ENCODE measurements around the gene GOPC. TPM values are rescaled to one million over a fixed set of nuclear protein-coding genes. Genes with fewer than 3 reads are reported as not detected.

The GOPC gene
- total RNA-seq, 1 experiment from 2014 or later = 18.7 TPM

DNA sequence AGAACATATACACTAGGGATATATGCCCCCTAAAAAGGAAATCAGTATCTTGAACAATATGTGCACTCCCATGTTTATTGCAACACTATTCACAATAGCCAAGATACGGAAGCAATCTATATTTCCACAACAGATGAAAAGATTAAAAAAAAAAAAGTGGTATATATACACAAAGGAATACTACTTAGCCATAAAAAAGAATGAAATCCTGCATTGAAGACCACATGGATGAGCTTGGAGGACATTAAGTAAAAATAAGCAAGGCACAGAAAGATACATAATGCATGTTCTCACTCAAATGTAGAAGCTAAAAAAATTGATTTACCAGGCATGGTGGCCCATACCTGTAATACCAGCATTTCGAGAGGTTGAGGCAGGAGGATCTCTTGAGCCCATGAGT lies 4.6 kb downstream of the GOPC start:
- ATAC-seq (no peak), DNase-seq (ENCODE audit: low spot score) (no peak)
- Mint-ChIP-seq H3K4me1 (peaks cover 13% of the 10 kb centered on the region), H3K27ac (no peak overlapping the region), H3K9me3 (peaks cover 31% of the 10 kb centered on the region), H3K36me3 (peaks cover 42% of the 10 kb centered on the region), H3K27me3 (ENCODE audit: low read depth) (no peaks in the 10 kb centered on the region), H3K4me3 (no peak overlapping the region)
- TF ChIP-seq FOXK1 (CRISPR knock-in tag; IDR thresholded peaks at IDR 0.05) (no peak), FOXJ3 (CRISPR knock-in tag; IDR thresholded peaks at IDR 0.05; ENCODE audit: borderline replicate concordance) (no peak), GTF2I (CRISPR knock-in tag; conservative IDR thresholded peaks at IDR 0.05) (no peak)
- ChIA-PET CTCF (interaction anchor here (0.7 kb wide), 1 partner anchor 148 kb away, joined by 3 read pairs; no protein-coding TSS in a partner anchor), POLR2A (no interaction called here)

DNA sequence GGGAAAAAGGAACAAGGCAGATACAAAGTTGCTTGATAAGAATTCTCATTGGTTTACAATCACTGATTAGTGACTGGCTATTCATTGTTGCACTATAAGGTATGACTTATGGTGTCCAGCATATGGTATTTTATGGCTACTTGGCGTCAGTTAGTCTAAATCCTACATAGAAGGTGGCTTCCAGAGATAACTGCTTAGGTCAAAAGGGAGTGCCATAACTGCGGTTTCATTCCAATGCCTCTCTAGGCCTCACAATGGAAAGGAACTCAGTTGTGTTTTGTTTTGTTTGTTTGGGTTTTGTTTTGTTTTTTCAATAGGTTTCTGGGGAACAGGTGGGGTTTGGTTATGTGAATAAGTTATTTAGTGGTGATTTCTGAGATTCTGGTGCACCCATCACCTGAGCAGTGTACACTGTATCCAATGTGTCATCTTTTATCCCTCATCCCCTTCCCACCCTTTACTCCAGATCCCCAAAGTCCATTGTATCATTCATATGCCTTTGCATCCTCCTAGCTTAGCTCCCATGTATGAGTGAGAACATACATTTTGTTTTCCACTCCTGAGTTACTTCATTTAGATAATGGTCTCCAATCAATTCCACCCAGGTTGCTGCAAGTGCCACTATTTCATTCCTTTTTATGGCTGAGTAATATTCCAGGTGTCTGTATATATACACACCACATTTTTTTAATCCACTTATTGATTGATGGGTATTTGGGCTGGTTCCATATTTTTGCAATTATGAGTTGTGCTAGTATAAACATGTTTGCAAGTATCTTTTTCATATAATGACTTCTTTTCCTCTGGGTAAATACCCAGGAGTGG lies 7.0 kb downstream of the GOPC start:
- Mint-ChIP-seq H3K9me3 (peaks cover 31% of the 10 kb centered on the region), H3K4me1 (0 out of 2 replicates have a peak, but pooled peaks cover 3% of the 10 kb centered on the region), H3K27ac (no peak overlapping the region), H3K36me3 (peaks cover 42% of the 10 kb centered on the region), H3K4me3 (no peak overlapping the region), H3K27me3 (ENCODE audit: low read depth) (no peaks in the 10 kb centered on the region)
- CTCF ChIA-PET = no interaction called here
- ATAC-seq (no peak), DNase-seq (ENCODE audit: low spot score) (no peak)
- POLR2A ChIA-PET = no interaction called here
- TF ChIP-seq TEAD1 (CRISPR knock-in tag; IDR thresholded peaks at IDR 0.05) = no peak
- no peak for TF ChIP-seq NR2C2 (CRISPR knock-in tag; IDR thresholded peaks at IDR 0.05)
- TF ChIP-seq HMGA2 (CRISPR knock-in tag; IDR thresholded peaks at IDR 0.05) = no peak
- TF ChIP-seq, protein P1, sequence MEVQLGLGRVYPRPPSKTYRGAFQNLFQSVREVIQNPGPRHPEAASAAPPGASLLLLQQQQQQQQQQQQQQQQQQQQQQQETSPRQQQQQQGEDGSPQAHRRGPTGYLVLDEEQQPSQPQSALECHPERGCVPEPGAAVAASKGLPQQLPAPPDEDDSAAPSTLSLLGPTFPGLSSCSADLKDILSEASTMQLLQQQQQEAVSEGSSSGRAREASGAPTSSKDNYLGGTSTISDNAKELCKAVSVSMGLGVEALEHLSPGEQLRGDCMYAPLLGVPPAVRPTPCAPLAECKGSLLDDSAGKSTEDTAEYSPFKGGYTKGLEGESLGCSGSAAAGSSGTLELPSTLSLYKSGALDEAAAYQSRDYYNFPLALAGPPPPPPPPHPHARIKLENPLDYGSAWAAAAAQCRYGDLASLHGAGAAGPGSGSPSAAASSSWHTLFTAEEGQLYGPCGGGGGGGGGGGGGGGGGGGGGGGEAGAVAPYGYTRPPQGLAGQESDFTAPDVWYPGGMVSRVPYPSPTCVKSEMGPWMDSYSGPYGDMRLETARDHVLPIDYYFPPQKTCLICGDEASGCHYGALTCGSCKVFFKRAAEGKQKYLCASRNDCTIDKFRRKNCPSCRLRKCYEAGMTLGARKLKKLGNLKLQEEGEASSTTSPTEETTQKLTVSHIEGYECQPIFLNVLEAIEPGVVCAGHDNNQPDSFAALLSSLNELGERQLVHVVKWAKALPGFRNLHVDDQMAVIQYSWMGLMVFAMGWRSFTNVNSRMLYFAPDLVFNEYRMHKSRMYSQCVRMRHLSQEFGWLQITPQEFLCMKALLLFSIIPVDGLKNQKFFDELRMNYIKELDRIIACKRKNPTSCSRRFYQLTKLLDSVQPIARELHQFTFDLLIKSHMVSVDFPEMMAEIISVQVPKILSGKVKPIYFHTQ (CRISPR knock-in tag; IDR thresholded peaks at IDR 0.05) = no peak
- no peak for TF ChIP-seq ZNF138 (CRISPR knock-in tag; conservative IDR thresholded peaks at IDR 0.05)
- TF ChIP-seq IRF2 (CRISPR knock-in tag; IDR thresholded peaks at IDR 0.05; ENCODE audit: borderline replicate concordance, low read depth) = no peak
- TF ChIP-seq, protein P2, sequence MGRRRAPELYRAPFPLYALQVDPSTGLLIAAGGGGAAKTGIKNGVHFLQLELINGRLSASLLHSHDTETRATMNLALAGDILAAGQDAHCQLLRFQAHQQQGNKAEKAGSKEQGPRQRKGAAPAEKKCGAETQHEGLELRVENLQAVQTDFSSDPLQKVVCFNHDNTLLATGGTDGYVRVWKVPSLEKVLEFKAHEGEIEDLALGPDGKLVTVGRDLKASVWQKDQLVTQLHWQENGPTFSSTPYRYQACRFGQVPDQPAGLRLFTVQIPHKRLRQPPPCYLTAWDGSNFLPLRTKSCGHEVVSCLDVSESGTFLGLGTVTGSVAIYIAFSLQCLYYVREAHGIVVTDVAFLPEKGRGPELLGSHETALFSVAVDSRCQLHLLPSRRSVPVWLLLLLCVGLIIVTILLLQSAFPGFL (CRISPR knock-in tag; IDR thresholded peaks at IDR 0.05; ENCODE audit: borderline replicate concordance) = no peak
- no peak for TF ChIP-seq ZNF317 (CRISPR knock-in tag; IDR thresholded peaks at IDR 0.05; ENCODE audit: borderline replicate concordance, low read depth)
- no peak for TF ChIP-seq SP1 (CRISPR knock-in tag; conservative IDR thresholded peaks at IDR 0.05)
- no peak for TF ChIP-seq ESRRA (CRISPR knock-in tag; IDR thresholded peaks at IDR 0.05; ENCODE audit: borderline replicate concordance)
- TF ChIP-seq, protein P3, sequence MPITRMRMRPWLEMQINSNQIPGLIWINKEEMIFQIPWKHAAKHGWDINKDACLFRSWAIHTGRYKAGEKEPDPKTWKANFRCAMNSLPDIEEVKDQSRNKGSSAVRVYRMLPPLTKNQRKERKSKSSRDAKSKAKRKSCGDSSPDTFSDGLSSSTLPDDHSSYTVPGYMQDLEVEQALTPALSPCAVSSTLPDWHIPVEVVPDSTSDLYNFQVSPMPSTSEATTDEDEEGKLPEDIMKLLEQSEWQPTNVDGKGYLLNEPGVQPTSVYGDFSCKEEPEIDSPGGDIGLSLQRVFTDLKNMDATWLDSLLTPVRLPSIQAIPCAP (CRISPR knock-in tag; IDR thresholded peaks at IDR 0.05) = no peak
- no peak for TF ChIP-seq GABPB1 (CRISPR knock-in tag; IDR thresholded peaks at IDR 0.05)
- TF ChIP-seq TEAD4 (CRISPR knock-in tag; IDR thresholded peaks at IDR 0.05) = no peak
- TF ChIP-seq, protein P4, sequence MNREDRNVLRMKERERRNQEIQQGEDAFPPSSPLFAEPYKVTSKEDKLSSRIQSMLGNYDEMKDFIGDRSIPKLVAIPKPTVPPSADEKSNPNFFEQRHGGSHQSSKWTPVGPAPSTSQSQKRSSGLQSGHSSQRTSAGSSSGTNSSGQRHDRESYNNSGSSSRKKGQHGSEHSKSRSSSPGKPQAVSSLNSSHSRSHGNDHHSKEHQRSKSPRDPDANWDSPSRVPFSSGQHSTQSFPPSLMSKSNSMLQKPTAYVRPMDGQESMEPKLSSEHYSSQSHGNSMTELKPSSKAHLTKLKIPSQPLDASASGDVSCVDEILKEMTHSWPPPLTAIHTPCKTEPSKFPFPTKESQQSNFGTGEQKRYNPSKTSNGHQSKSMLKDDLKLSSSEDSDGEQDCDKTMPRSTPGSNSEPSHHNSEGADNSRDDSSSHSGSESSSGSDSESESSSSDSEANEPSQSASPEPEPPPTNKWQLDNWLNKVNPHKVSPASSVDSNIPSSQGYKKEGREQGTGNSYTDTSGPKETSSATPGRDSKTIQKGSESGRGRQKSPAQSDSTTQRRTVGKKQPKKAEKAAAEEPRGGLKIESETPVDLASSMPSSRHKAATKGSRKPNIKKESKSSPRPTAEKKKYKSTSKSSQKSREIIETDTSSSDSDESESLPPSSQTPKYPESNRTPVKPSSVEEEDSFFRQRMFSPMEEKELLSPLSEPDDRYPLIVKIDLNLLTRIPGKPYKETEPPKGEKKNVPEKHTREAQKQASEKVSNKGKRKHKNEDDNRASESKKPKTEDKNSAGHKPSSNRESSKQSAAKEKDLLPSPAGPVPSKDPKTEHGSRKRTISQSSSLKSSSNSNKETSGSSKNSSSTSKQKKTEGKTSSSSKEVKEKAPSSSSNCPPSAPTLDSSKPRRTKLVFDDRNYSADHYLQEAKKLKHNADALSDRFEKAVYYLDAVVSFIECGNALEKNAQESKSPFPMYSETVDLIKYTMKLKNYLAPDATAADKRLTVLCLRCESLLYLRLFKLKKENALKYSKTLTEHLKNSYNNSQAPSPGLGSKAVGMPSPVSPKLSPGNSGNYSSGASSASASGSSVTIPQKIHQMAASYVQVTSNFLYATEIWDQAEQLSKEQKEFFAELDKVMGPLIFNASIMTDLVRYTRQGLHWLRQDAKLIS (CRISPR knock-in tag; IDR thresholded peaks at IDR 0.05; ENCODE audit: borderline replicate concordance) = no peak
- TF ChIP-seq SMAD4 (CRISPR knock-in tag; IDR thresholded peaks at IDR 0.05) = no peak
- TF ChIP-seq, protein P5, sequence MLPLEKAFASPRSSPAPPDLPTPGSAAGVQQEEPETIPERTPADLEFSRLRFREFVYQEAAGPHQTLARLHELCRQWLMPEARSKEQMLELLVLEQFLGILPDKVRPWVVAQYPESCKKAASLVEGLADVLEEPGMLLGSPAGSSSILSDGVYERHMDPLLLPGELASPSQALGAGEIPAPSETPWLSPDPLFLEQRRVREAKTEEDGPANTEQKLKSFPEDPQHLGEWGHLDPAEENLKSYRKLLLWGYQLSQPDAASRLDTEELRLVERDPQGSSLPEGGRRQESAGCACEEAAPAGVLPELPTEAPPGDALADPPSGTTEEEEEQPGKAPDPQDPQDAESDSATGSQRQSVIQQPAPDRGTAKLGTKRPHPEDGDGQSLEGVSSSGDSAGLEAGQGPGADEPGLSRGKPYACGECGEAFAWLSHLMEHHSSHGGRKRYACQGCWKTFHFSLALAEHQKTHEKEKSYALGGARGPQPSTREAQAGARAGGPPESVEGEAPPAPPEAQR (CRISPR knock-in tag; IDR thresholded peaks at IDR 0.05) = no peak
- TF ChIP-seq, protein P6, sequence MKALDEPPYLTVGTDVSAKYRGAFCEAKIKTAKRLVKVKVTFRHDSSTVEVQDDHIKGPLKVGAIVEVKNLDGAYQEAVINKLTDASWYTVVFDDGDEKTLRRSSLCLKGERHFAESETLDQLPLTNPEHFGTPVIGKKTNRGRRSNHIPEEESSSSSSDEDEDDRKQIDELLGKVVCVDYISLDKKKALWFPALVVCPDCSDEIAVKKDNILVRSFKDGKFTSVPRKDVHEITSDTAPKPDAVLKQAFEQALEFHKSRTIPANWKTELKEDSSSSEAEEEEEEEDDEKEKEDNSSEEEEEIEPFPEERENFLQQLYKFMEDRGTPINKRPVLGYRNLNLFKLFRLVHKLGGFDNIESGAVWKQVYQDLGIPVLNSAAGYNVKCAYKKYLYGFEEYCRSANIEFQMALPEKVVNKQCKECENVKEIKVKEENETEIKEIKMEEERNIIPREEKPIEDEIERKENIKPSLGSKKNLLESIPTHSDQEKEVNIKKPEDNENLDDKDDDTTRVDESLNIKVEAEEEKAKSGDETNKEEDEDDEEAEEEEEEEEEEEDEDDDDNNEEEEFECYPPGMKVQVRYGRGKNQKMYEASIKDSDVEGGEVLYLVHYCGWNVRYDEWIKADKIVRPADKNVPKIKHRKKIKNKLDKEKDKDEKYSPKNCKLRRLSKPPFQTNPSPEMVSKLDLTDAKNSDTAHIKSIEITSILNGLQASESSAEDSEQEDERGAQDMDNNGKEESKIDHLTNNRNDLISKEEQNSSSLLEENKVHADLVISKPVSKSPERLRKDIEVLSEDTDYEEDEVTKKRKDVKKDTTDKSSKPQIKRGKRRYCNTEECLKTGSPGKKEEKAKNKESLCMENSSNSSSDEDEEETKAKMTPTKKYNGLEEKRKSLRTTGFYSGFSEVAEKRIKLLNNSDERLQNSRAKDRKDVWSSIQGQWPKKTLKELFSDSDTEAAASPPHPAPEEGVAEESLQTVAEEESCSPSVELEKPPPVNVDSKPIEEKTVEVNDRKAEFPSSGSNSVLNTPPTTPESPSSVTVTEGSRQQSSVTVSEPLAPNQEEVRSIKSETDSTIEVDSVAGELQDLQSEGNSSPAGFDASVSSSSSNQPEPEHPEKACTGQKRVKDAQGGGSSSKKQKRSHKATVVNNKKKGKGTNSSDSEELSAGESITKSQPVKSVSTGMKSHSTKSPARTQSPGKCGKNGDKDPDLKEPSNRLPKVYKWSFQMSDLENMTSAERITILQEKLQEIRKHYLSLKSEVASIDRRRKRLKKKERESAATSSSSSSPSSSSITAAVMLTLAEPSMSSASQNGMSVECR (CRISPR knock-in tag; IDR thresholded peaks at IDR 0.05; ENCODE audit: borderline replicate concordance) = no peak
